HG02571 (cell line): ENCODE measurements around the gene UBE2E2.
A peak's percentile ranks its signal among the peaks of the same experiment; 100 is the strongest.
"Not testable (repeated sequence)": the region's sequence is repeated elsewhere in the genome, so short reads cannot be mapped to it uniquely, and the experiment has no call there.

ENCODE experiments used
- ATAC-seq: cut with Tn5 transposase; IDR thresholded peaks from one replicate; pipeline ENCODE4 v1.9.1; 2021; ENCODE audit warnings: mild to moderate bottlenecking, moderate library complexity; ENCODE audit not compliant: unreplicated experiment

Gene UBE2E2

DNA sequence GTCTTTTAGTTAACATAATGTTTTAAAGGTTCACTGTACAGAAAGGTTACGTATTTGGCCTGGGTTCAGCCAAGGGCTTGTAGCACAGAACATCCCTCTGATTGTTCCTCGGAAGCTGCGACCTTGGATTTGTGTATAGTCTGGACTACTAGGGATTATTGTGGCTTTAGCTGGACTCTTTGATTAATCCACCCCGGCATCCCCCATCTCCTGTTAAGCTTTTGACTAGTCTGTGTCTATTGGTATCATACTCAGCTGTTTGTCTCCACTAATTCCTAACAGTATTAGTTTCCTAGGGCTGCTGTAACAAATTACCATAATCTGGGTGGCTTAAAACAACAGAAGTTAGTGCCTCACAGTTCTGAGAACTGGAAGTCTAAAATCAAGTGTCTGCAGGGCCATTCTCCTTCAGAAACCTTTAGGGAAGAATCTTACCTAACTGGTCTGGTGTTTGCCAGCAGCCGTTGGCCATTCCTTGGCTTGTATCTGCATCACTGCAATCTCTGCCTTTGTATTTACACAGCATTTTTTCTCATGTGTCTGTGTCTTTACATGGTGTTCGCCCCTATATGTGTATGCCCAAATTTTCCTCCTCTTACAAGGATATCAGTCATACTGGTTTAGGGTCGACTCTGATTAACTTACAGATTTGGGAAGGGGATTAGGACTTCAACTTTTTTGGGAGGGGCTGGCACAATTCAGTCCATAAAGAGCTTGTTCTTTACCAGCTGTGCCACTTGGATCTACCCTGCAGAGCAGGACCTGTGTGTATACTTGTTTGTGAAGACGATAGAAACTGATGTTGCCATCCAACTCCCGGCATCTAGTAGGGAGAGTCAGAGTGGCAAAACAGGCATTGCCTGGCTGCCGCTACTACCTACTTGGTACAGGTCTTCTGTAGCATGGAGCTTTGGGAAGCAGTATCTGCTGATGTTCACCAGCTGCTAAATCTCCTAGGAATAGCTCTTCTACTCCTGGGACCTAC lies 117.8 kb downstream of the UBE2E2 start:
- no peak for ATAC-seq

DNA sequence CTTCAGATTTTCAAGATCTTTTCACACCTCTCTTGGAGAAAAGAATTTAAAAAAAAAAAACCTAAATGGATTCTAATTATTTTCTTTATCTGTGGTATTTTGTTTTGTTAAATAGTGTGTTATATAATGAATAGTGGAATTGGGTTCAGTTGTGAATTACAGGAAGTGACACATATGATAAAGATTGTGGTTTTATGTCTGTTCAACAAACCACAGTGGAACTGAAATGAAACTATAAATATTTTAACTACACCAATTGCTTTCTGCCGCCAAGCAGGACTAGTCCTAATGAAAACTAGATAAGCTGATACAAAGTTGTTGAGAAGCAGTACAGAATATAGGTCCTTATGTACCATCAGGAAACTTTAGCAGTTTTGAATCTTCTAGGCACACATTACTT lies 121.6 kb downstream of the UBE2E2 start:
- ATAC-seq: no peak

DNA sequence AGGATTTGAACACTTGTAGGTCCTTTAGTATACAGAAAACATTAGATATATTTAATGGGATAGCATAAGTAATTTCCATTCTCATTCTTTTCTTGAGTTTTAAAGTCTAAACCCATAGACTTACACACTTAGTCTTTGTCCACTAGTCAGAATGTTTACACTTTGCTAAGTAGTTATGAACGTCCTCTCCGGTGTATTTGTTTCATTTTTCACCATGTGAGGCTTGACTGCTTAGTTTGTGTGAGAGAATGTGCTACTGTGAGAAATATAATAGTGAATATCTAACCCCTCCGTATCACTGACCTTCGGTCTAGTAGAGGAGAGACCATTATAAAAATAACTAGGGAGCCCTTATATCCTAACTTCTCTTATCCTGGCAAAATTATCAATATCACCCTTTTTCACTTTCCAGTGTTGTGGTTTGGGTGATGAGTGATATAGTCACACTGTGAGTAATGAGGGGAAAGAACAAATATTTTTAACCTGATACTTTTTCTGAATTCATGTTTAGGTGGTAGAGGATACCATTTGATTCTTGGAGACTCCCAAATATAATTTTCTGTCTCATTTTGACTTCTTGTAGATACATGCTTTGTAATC lies 122.4 kb downstream of the UBE2E2 start:
- ATAC-seq: peak; percentile 79

DNA sequence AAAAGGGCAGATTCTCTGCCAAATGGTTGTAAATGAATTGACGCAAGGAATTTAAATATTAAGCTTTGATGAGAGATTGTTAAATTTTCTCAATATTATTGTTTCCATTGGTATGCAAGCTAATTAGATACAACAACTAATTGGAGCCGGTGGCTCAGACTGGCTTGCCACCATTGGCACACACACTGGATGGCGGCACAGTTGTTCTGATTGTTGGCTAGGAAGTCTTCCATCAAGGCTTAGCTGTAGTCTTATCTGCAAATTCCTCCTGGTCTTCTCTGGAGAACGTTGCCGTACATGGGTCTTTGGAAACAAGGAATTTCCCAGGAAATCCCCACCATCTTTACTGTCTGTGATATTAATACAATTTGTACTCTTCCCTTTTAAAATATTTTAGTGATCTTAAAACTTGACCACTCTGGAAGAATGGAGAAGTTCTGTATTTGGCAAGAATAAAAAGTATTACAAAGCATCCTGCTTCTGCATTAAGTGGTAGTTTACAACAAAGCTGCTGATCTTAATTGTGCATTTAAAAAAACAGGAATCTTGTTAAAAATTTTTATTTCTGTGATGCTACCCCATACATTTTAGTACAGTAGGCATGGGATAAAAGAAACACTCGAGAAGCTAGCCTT lies 126.5 kb downstream of the UBE2E2 start:
- ATAC-seq: no peak

DNA sequence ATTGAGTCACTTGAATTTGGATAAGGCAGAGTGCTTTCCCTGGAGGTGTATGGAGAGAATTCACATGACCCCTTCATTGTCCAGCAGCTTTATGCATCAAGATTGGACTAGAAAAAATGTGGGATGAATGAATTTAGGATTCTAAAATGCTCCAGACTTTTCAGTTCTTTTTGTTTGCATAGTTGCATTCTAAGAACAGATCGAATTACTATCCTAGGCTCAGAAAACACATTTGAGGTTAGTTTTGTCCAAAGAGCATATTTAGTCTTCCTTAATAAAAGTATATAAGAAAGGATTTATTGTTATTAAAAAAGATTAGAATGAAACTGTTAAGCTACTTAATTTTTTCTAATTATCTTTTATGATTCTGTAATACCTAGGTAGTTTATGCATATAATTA lies 127.4 kb downstream of the UBE2E2 start:
- ATAC-seq: no peak

DNA sequence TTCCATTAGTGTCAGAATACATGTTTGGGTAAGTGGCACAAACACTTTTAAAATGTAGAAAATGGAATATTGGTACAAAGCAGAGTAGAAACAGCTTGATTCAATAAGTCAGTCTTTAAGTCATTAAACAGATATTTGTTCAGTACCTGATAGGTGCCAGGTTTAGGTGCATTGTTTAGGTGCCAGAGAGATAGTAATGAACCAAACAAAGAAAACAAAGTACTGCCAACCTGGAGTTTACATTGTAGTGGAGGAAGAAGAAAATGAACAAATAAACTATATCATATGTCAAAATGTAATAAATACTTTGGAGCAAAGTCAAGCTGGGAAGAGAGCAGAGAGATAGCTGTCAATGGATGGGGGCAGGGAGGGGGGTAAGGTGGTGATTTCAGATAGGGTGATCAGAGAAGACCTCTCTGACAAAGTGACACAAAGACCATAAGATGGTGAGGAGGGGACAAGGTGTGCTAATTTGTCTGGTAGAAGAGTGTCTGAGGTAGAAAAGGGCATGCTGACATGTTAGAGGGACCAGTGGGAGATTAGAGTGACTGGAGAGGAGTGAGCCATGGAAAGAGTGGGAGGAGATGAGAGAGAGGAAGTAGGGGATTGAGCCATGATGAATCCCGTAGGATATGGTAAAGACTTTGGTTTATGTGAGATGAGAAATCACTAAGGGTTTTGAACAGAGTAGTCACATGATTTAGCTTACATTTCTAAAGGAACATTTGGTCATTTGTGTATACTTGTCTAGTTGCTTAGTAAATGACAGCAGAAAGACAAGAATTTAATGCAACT lies 128.2 kb downstream of the UBE2E2 start:
- no peak for ATAC-seq

DNA sequence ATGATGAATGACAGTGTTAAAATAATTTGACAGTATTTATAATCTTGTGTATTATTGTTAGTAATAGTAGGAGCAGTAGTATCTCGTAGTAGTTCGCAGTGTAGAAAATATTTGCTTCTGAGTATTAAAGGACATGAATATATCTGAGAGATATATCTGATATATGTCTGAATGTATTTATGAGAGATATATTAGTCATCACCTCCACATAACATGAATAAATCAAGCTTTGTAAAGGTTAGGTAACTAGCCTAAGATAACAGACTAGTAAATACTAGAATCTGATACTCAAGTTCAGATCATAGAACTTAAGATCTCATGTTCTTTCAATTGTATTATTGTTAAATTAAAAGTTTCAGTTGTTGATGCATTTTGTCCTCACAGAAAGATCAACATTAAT lies 130.5 kb downstream of the UBE2E2 start:
- ATAC-seq: no peak

DNA sequence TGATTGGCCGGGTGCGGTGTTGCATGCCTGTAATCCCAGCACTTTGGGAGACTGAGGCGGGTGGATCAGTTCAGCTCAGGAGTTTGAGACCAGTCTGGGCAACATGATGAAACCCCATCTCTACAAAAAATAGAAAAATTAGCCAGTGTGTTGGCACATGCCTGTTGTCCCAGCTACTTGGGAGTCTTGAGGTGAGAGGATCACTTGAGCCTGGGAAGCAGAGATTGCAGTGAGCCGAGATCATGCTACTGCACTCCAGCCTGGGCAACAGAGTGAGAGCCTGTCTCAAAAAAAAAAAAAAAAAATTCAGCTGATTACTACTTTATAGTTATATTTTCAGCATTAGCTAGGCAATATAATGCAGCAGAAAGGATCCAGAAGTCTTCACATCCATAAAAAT lies 133.7 kb downstream of the UBE2E2 start:
- not testable (repeated sequence) for ATAC-seq

DNA sequence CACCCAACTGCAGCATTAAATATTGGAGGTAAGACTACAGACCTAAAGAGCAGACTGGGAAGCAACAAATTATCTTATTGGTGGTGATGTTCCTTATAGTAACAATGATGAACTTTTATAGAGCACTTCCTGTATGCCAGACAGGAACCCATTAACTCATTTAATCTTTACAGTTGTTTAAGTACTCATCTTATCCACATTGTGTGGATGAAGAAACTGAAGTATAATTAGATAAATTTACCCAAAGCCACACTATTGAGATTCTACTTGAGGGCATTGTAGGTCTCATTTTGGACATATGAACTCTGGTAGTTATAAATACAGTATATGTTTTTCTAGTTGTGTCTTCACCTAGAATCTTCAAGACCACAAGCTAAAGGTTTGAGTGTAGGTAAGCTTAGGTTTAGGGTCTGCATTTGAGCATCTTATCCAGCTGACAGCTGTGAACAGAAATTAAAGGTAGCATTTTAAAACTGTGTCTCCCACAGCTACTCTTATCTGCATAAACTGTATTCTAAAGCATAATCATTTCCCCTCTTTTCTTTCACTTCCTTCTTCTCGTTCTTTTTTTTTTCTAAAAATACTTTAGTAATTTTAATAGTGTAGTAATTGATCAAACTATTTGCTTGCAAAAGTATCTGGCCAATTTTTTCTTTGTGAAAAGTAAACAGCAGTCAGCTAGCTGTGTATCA lies 138.2 kb downstream of the UBE2E2 start:
- peak; percentile 67 for ATAC-seq

DNA sequence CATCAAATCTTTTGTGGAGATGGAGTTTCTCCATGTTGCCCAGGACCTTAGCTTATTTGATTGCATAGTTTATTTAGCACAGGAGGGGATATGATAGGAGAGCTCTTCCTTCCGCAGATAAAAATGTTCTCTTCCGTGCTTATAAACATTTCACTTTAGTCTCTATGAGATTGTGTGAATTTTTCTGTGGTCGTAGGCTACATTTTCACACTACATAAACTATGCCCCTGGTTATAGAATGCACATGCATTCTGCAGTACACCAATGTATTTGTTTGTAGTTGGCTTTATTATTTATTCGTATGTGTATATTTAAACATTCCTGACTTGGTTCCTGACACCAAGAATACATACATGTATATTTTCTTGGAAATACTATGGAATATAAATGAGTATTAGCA lies 139.2 kb downstream of the UBE2E2 start:
- no peak for ATAC-seq

DNA sequence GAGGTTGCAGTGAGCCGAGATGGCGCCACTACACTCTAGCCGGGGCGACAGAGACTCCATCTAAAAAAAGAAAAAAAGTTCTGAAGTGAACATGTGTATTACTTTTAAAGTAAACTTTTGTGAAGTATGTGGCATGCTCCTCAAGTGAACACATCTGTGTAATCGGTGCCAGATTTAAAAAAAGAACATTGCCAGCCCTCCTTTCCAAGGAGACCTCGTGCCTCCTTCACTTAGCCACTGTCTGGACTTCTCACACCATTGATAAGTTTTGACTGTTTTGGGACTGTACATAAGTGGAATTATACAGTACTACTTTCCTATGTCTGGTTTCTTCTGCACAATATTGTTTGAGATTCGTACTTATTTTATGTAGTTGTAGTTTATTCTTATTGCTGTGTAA lies 140.4 kb downstream of the UBE2E2 start:
- ATAC-seq: no peak

DNA sequence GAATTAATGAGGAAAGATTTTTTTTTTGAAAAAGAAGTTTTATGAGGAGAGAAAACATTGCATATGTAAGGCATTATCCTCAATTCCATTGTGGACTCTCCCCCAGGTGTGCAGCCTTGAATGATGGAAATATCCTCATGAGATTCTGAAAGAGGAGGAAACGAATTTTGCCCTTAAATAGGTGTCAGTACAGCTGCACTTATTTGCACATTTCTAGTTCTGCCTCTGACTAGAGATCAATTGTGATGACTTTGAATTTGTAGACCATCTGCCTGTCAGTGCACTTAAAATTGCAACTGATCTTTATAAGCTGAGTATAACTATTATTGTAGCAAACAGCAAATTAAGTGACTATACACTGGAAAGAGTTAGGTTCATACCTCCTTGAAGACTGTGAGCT lies 141.8 kb downstream of the UBE2E2 start:
- no peak for ATAC-seq

DNA sequence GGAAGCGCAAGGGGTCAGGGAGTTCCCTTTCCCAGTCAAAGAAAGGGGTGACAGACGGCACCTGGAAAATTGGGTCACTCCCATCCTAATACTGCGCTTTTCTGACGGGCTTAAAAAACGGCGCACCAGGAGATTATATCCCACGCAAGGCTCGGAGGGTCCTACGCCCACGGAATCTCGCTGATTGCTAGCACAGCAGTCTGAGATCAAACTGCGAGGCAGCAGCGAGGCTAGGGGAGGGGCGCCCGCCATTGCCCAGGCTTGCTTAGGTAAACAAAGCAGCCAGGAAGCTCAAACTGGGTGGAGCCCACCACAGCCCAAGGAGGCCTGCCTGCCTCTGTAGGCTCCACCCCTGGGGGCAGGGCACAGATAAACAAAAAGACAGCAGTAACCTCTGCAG lies 146.3 kb downstream of the UBE2E2 start:
- ATAC-seq: not testable (repeated sequence)

DNA sequence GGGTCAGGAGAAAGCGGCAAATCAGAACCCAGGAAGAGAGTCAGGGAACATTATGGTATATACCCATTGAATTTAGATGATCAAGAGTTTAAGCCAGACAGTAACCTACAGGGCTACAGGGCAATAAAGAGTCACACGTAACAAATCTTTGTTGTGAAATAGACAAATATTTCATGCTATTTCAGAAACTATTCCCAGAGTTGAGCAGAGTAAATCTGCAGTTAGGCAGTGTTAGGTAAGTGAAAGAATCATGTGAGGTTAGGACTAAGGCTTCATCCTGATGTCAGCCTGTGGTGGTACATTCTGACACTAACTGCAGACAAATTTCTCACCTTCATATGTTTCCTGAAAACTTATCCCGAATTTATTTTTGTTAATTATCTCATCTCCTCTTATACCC lies 153.0 kb downstream of the UBE2E2 start:
- ATAC-seq: no peak

DNA sequence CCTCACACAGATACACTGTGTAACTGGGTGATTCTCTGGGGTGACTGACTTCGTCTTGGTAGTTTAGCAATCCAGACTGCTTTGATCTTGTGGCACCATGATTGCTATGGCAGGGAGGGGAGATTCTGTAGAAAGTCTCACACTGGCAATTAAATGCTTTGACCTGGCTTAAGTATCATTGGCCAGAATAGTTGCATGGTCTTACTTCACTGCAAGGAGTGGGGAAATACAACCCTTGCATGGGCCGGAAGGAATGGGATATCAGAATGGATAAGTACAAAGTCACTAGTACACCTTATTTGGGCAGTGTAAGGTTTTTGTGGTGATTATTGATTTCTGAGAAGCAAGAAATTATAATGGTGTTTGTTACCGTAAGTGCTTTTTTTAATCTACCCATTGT lies 153.8 kb downstream of the UBE2E2 start:
- ATAC-seq: no peak

DNA sequence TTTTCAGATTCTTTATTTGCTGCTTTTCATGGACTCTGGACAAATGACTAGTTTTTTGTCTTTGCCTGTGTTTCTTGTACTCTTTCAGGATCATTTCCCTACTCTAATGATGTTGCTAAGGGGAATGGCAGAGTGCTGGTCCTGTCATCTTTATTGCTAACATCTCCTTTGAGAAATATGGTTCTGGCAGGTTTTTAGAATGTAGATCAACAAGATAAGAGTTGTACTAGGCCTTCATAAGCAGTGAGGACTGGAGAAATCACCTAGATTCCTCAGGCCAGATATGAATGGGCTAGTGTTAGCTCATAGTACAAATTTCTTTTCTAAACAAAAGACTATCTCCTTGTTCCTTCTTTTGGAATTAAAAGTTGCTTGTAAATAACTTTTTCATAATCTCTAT lies 156.0 kb downstream of the UBE2E2 start:
- ATAC-seq: no peak

DNA sequence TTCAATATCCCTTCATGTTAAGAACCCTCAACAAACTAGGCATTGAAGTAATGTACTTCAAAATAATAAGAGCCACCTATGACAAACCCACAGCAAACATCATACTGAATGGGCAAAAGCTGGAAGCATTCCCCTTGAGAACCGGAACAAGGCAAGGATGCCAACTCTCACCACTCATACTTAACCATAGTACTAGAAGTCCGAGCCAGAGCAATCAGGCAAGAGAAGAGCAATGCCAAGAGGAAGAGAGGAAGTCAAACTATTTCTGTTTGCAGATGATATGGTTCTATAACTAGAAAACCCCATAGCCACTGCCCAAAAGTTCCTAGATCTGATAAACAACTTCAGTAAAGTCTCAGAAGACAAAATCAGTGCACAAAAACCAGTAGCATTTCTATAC lies 161.9 kb downstream of the UBE2E2 start:
- no peak for ATAC-seq

DNA sequence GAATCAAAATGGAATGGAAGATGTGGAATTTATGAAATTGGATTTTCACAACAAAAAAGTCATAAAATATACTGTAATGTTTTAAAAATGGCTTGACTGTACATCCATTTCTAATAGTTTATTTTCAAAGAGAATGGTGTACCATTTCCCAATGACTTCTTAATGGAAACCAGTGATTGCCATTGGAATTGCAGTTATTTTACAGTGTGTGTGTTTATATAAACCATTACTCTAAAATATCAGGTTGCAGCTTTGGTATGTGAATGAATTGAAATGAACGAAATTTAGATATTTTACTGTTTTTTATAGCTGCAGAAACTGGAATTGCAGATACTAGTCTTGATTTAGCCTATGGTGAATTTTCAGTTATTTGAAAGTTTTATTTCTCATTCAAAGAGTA lies 165.6 kb downstream of the UBE2E2 start:
- no peak for ATAC-seq

DNA sequence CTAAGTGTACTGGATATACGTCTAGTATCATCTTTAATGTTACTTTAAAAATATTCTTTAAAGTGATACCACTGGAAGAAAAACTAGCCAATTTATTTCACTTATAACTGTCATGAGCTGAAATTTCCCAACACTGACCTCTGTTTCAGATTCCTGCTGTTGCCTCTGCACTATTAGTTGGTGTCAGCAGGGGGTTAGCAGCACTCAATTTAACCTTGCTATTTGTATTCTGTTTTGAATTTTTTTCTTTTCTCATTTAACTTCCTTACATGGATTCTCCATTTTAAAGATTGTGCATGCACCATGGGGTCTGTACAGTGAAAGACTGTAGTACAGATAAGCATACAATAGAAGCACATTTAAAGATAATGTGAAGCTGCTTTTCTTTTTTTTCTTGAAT lies 169.2 kb downstream of the UBE2E2 start:
- no peak for ATAC-seq

DNA sequence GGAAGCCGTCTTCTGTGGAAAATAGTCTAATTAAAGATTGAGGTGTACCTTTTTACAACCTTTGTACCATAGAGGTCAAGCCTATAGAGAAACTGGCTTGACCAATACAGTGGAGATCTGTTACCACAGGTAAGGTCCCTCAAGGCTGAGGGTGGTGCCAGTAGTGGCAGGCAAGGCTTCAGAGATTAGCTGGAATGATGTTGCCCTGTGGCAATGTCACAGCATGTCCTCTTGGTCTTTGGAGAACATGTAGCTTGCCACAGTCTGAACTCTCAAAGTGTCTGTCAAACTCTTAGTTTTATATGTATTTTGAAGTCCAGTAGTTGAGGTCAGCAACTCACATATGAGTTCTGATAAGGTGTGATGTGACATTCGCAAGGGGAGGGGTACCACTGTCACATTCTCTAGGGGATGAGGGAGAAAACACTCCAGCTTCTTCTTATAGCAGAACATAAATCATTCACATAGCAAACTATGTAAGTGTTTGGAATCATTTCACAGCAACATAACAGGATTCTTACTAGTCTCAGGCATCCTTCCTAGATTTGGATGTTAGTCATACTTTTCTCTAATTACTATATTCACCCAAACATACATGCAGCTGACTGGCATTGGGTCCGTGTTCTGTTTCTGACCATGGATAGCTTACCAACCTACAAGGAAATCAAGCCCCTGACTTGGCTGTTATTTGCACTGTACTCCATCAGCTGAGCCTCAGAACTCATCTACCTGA lies 173.6 kb downstream of the UBE2E2 start:
- no peak for ATAC-seq
